Measurements from ENCODE around the gene FBLN2.

The FBLN2 gene

GRCh38 chr3:13662238-13662847, 113.4 kb downstream of the FBLN2 start:
- Histone ChIP-seq H3K27ac (ENCODE audit: low read length, poor library complexity, severe bottlenecking) (no peak overlapping the region), H2AK5ac (ENCODE audit: low read length, severe bottlenecking) (no peak overlapping the region), H3K79me1 (replicated peaks; ENCODE audit: low read length, poor library complexity, severe bottlenecking) (no peaks in the 10 kb centered on the region), H4K8ac (ENCODE audit: low read length) (no peak overlapping the region), H2BK15ac (ENCODE audit: low read depth, poor library complexity, severe bottlenecking) (no peak overlapping the region), H3K4me3 (ENCODE audit: insufficient read depth in 1 of 2, low read depth in 1 of 2, low read length in 2 of 2) (no peak overlapping the region), H3K9me3 (ENCODE audit: control insufficient read depth, low read length) (no peaks in the 10 kb centered on the region), H2AFZ (ENCODE audit: low read depth, low read length) (no peak overlapping the region), H3K18ac (ENCODE audit: low read depth in 1 of 2, low read length in 2 of 2) (no peak overlapping the region), H3K23ac (ENCODE audit: low read length in 2 of 2) (no peak overlapping the region), H3K36me3 (ENCODE audit: control insufficient read depth in 1 of 2, insufficient read depth in 2 of 2, low read depth in 1 of 2, low read length in 2 of 2) (no peaks in the 10 kb centered on the region), H3K4me1 (ENCODE audit: control insufficient read depth, insufficient read depth, low read depth, low read length) (peaks cover 3% of the 10 kb centered on the region), H3K9ac (ENCODE audit: low read length) (no peak overlapping the region), H4K91ac (ENCODE audit: low read length) (no peak overlapping the region), H2BK120ac (ENCODE audit: low read depth, low read length) (no peak overlapping the region), H2BK12ac (ENCODE audit: low read length in 2 of 2) (no peak overlapping the region), H3K4ac (ENCODE audit: low read depth in 1 of 2, low read length in 2 of 2) (no peak overlapping the region), H3K4me2 (ENCODE audit: low read length, poor library complexity, severe bottlenecking) (no peak overlapping the region), H2BK5ac (ENCODE audit: low read depth, low read length, poor library complexity, severe bottlenecking) (no peak overlapping the region), H3K27me3 (ENCODE audit: control insufficient read depth in 1 of 2, insufficient read depth in 1 of 2, low read length in 2 of 2) (peaks cover 37 to 72% of the 10 kb centered on the region in 2 experiments), H3K14ac (ENCODE audit: low read length in 2 of 2) (no peak overlapping the region)
- WGBS, result 86% methylated on average over 20 of the region's 22 CpGs
- no peak for DNase-seq

DNA sequence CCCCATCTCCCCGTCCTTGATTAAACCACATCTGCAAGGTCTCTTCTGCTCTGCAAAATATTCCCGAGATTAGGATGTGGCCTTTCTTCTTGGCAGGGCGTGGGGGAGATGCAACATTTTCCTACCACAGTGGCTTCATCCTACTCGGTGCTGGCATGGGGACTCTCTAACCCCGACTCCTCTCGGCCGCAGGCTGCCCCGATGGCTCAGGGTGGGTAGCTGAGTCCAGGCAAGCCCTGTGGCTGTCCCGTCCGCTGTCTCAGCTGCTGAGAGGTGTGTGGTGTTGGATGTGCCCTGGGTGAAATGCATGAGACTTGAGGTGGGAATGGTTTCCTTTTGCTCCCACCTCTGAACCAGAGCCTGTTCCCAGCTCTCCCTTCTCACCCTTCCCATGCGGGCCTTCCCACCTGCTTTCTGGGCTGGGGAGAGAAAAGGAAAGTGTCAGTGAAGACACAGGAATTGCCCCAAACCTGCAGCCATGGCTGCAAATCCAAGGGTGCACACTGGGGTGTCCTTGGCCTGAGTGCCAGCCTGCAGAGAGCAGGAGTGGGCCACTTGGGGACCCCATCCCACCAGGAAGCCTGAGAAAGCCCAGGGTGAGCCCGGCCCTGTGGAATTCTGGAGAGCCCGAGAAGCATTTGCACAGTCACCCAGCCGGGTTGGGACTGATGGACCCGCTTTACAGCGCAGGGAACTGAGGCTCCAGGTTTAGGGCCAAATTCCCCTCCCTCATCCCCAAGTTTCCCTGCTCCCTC, 115.0 kb downstream of the FBLN2 start:
- Histone ChIP-seq H3K4me3 (ENCODE audit: insufficient read depth in 1 of 2, low read depth in 1 of 2, low read length in 2 of 2) (no peak overlapping the region), H2BK5ac (ENCODE audit: low read depth, low read length, poor library complexity, severe bottlenecking) (no peak overlapping the region), H3K36me3 (ENCODE audit: control insufficient read depth in 1 of 2, insufficient read depth in 2 of 2, low read depth in 1 of 2, low read length in 2 of 2) (no peaks in the 10 kb centered on the region), H3K14ac (ENCODE audit: low read length in 2 of 2) (no peak overlapping the region), H2AK5ac (ENCODE audit: low read length, severe bottlenecking) (no peak overlapping the region), H3K4ac (ENCODE audit: low read depth in 1 of 2, low read length in 2 of 2) (no peak overlapping the region), H3K18ac (ENCODE audit: low read depth in 1 of 2, low read length in 2 of 2) (no peak overlapping the region), H3K27me3 (ENCODE audit: control insufficient read depth in 1 of 2, insufficient read depth in 1 of 2, low read length in 2 of 2) (peaks cover 24 to 74% of the 10 kb centered on the region in 2 experiments), H2BK12ac (ENCODE audit: low read length in 2 of 2) (no peak overlapping the region), H3K4me1 (ENCODE audit: control insufficient read depth, insufficient read depth, low read depth, low read length) (no peaks in the 10 kb centered on the region), H2BK15ac (ENCODE audit: low read depth, poor library complexity, severe bottlenecking) (no peak overlapping the region), H4K91ac (ENCODE audit: low read length) (no peak overlapping the region), H4K8ac (ENCODE audit: low read length) (no peak overlapping the region), H3K23ac (ENCODE audit: low read length in 2 of 2) (no peak overlapping the region), H3K79me1 (replicated peaks; ENCODE audit: low read length, poor library complexity, severe bottlenecking) (no peaks in the 10 kb centered on the region), H2BK120ac (ENCODE audit: low read depth, low read length) (no peak overlapping the region), H3K9me3 (ENCODE audit: control insufficient read depth, low read length) (no peaks in the 10 kb centered on the region), H3K27ac (ENCODE audit: low read length, poor library complexity, severe bottlenecking) (no peak overlapping the region), H3K9ac (ENCODE audit: low read length) (no peak overlapping the region), H3K4me2 (ENCODE audit: low read length, poor library complexity, severe bottlenecking) (no peak overlapping the region), H2AFZ (ENCODE audit: low read depth, low read length) (no peak overlapping the region)
- WGBS, result 78% methylated on average over 14 of the region's 16 CpGs
- DNase-seq, result no peak

DNA sequence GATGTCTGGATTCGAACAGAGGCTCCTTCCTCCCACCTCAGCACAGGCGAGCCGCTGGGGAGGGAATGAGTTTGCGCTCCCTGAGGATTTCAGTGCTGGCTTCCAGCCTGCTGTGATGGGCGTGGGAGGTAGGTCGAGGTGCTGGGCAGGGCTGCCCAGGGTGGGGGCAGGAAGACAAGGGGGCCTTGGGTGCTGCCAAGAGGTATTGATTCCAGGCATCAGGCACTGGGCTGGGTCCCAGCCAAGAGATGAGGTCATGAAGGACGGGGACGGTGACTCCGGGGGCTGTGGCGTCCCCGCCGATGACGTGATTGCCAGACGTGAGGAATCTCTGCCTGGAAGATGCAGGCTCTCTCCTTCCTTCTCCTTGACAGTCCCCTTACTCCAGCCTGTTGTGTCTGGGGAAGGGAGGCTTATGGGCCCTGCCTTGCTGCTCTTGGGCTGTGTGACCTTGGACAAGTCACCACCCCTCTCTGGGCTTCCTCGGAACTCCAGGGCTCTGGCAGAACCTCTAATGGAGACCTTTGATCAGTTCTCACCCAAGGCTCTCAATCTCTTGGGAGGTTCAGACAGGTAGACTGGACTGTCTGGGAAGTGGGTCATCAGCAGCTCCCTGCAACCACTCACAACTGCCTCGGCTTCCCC, 116.8 kb downstream of the FBLN2 start:
- H3K18ac ChIP-seq (ENCODE audit: low read depth in 1 of 2, low read length in 2 of 2), result no peak overlapping the region
- H2BK5ac ChIP-seq (ENCODE audit: low read depth, low read length, poor library complexity, severe bottlenecking), result no peak overlapping the region
- H3K36me3 ChIP-seq (ENCODE audit: control insufficient read depth in 1 of 2, insufficient read depth in 2 of 2, low read depth in 1 of 2, low read length in 2 of 2), result no peaks in the 10 kb centered on the region
- no peak overlapping the region for H4K8ac ChIP-seq (ENCODE audit: low read length)
- H2BK15ac ChIP-seq (ENCODE audit: low read depth, poor library complexity, severe bottlenecking), result no peak overlapping the region
- no peak overlapping the region for H2BK12ac ChIP-seq (ENCODE audit: low read length in 2 of 2)
- H3K27ac ChIP-seq (ENCODE audit: low read length, poor library complexity, severe bottlenecking), result no peak overlapping the region
- H3K9me3 ChIP-seq (ENCODE audit: control insufficient read depth, low read length), result no peaks in the 10 kb centered on the region
- H4K91ac ChIP-seq (ENCODE audit: low read length), result no peak overlapping the region
- H3K27me3 ChIP-seq (ENCODE audit: control insufficient read depth in 1 of 2, insufficient read depth in 1 of 2, low read length in 2 of 2), result peaks cover 26 to 72% of the 10 kb centered on the region in 2 experiments
- H2BK120ac ChIP-seq (ENCODE audit: low read depth, low read length), result no peak overlapping the region
- H3K4me3 ChIP-seq (ENCODE audit: insufficient read depth in 1 of 2, low read depth in 1 of 2, low read length in 2 of 2), result no peak overlapping the region
- no peak overlapping the region for H3K4me2 ChIP-seq (ENCODE audit: low read length, poor library complexity, severe bottlenecking)
- no peaks in the 10 kb centered on the region for H3K4me1 ChIP-seq (ENCODE audit: control insufficient read depth, insufficient read depth, low read depth, low read length)
- H2AK5ac ChIP-seq (ENCODE audit: low read length, severe bottlenecking), result no peak overlapping the region
- no peak overlapping the region for H3K23ac ChIP-seq (ENCODE audit: low read length in 2 of 2)
- DNase-seq, result no peak
- H3K14ac ChIP-seq (ENCODE audit: low read length in 2 of 2), result no peak overlapping the region
- H3K4ac ChIP-seq (ENCODE audit: low read depth in 1 of 2, low read length in 2 of 2), result no peak overlapping the region
- 78% methylated on average over 12 of the region's 16 CpGs for WGBS
- H3K9ac ChIP-seq (ENCODE audit: low read length), result no peak overlapping the region
- H2AFZ ChIP-seq (ENCODE audit: low read depth, low read length), result no peak overlapping the region
- H3K79me1 ChIP-seq (replicated peaks; ENCODE audit: low read length, poor library complexity, severe bottlenecking), result no peaks in the 10 kb centered on the region

DNA sequence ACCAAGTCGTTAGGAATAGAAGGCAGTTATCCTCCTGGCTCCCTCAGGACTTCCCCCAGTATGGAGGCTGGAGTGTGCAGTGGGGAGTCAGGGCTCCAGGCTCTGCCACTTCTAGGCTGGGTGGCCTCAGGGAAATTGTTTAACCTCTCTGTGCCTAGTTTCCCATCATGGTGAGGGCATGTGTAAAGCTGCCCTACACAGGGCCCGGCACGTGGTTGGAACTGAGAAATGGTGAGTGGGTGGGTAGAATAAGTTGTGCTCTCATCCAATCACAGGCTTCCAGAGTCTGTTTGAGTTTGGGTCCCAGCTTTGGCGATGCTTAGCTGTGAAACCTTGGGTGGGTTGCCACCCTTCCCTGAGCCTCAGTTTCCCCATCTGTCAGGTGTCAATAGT, 117.3 kb downstream of the FBLN2 start:
- H3K79me1 ChIP-seq (replicated peaks; ENCODE audit: low read length, poor library complexity, severe bottlenecking), result no peaks in the 10 kb centered on the region
- no peak overlapping the region for H3K9ac ChIP-seq (ENCODE audit: low read length)
- H2BK5ac ChIP-seq (ENCODE audit: low read depth, low read length, poor library complexity, severe bottlenecking), result no peak overlapping the region
- H2BK120ac ChIP-seq (ENCODE audit: low read depth, low read length), result no peak overlapping the region
- H3K36me3 ChIP-seq (ENCODE audit: control insufficient read depth in 1 of 2, insufficient read depth in 2 of 2, low read depth in 1 of 2, low read length in 2 of 2), result no peaks in the 10 kb centered on the region
- peaks cover 26 to 75% of the 10 kb centered on the region in 2 experiments for H3K27me3 ChIP-seq (ENCODE audit: control insufficient read depth in 1 of 2, insufficient read depth in 1 of 2, low read length in 2 of 2)
- no peak overlapping the region for H3K23ac ChIP-seq (ENCODE audit: low read length in 2 of 2)
- H4K8ac ChIP-seq (ENCODE audit: low read length), result no peak overlapping the region
- no peak overlapping the region for H2AK5ac ChIP-seq (ENCODE audit: low read length, severe bottlenecking)
- no peaks in the 10 kb centered on the region for H3K4me1 ChIP-seq (ENCODE audit: control insufficient read depth, insufficient read depth, low read depth, low read length)
- H3K4ac ChIP-seq (ENCODE audit: low read depth in 1 of 2, low read length in 2 of 2), result no peak overlapping the region
- 88% methylated on average over 4 of the region's 4 CpGs for WGBS
- DNase-seq, result no peak
- H3K9me3 ChIP-seq (ENCODE audit: control insufficient read depth, low read length), result no peaks in the 10 kb centered on the region
- no peak overlapping the region for H2AFZ ChIP-seq (ENCODE audit: low read depth, low read length)
- H4K91ac ChIP-seq (ENCODE audit: low read length), result no peak overlapping the region
- H2BK12ac ChIP-seq (ENCODE audit: low read length in 2 of 2), result no peak overlapping the region
- no peak overlapping the region for H3K27ac ChIP-seq (ENCODE audit: low read length, poor library complexity, severe bottlenecking)
- no peak overlapping the region for H3K14ac ChIP-seq (ENCODE audit: low read length in 2 of 2)
- H3K4me3 ChIP-seq (ENCODE audit: insufficient read depth in 1 of 2, low read depth in 1 of 2, low read length in 2 of 2), result no peak overlapping the region
- H3K18ac ChIP-seq (ENCODE audit: low read depth in 1 of 2, low read length in 2 of 2), result no peak overlapping the region
- H3K4me2 ChIP-seq (ENCODE audit: low read length, poor library complexity, severe bottlenecking), result no peak overlapping the region
- H2BK15ac ChIP-seq (ENCODE audit: low read depth, poor library complexity, severe bottlenecking), result no peak overlapping the region

All from mesenchymal stem cell (in vitro differentiated cells and primary cell).